Measurements from ENCODE around the gene MIF.
A peak's percentile ranks its signal among the peaks of the same experiment; 100 is the strongest.

- peak in 5 of 6 experiments; percentile 18 to 45 (median 34) for TF ChIP-seq CTCF (IDR thresholded peaks at IDR 0.05)
- TF ChIP-seq POLR2A (IDR thresholded peaks at IDR 0.05) = no peak
These were observed 771 bp downstream of the MIF start for GRCh38 chr22:23894710-23895598.

Measured in thyroid gland (tissue), 4 donors.